ENCODE data around the gene STRN4. TPM values are rescaled to one million over a fixed set of nuclear protein-coding genes. Genes with fewer than 3 reads are reported as not detected.
"Not testable (repeated sequence)": the region's sequence is repeated elsewhere in the genome, so short reads cannot be mapped to it uniquely, and the experiment has no call there.

Gene STRN4
- polyA plus RNA-seq, 5 donors = 62.2 to 105 (median 80.3) TPM

DNA sequence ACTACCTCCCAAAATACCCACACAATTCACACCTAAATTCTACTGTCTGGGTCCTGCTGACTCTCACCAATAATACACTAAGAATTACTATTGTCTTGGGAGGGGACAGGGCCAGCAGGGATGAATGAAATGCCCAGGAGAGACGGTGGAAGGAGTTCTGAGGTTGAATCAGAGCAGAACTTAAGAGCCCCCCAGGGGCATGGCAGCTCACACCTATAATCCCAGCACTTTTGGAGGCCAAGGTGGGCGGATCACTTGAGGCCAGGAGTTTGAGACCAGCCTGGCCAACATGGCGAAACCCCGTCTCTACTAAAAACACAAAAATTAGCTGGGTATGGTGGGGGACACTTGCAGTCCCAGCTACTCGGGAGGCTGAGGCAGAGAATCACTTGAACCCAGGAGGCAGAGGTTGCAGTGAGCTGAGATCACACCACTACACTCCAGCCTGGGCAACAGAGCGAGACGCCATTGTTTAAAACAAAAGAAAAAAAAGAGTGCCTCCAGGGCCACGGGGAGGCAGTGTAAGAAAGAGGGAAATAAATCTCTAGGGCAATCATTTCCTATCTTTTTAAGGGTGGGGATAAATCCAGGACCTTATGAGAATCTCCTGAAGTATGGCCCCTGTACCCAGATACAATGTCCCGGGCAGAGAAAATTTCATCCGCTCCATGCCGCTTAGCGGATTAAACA is 31.9 kb upstream of the STRN4 start:
- not testable (repeated sequence) for DNase-seq

DNA sequence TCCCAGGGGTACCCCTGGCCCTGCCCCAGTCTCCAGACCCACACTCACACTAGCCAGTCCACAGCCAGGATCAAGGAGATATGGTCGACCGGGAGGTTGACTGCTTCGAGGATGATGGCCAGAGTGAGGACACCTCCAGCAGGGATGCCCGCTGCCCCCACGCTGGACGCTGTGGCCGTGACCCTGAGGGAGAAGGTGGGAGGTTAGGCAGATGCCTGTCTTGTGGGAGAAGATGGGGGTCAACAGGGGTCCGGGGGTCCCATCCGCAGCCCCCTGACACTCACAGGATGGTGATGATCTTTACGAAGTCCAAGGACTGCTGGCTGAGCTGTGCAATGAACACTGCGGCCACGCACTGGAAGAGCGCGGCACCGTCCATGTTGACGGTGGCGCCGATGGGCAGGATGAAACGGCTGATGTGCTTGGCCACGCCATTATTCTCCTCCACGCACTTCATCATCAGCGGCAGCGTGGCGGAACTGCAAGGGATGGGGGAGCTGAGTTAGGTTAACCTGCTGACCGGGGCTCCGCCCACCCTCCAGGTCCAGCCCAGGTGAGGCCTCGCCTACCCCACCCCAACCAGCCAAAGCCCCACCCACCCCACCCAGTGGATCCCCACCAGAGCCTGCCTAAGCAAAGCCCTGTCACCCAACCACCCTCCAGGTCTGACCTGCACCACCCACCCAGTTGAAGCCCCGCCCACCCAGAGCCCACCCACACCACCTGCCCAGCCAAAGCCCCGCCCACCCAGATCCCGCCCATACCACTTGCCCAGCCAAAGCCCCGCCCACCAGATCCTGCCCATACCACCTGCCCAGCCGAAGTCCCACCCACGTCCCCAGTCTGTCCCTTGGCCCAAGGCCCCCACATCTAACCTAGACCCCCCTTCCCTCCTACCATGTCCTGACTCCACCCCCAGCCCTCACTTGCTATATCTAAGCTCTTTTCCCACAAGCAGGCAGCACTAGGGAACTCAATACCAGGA is 31.0 kb upstream of the STRN4 start:
- DNase-seq = no peak

DNA sequence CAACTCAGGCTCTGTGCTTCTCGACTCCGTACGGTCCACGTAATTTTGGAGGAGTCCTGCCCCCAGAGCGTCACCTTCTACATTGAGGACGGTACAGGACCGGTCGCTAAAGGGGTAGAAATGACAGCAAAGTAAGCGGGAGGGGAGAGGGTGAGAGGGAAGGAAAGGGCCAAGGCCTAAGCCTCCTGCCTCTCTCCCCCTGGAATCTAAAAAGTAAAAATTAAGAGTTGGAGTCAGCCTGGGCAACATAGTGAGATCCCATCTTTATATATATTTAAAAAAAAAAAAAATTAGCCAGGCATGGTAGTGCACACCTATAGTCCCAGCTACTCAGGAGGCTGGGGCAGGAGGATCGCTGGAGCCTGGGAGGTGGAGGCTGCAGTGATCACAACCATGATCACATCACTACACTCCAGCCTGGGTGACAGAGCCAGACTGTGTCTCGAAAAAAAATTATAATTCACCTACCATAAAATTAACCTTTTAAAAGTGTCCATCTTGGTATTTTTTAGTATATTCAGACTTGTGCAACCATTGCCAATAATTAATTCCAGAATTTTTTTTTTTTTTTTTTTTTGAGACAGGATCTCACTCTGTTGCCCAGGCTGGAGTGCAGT is 29.5 kb upstream of the STRN4 start:
- no peak for DNase-seq

DNA sequence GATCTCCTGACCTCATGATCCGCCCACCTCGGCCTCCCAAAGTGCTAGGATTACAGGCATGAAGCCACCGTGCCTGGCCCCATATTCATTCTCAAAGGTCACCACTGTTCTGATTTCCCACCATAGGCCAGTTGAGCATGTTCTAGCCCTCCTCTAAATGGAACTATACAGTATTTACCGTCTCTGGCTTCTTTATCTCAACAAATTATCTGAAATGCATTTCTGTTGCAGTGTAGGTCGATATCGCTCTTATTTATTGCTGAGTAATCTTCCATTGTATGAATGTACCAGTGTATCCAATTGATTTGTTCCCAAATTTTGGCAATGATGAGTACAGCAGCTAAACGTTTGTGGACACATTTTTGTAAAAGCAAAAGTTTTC is 26.8 kb upstream of the STRN4 start:
- DNase-seq = no peak

DNA sequence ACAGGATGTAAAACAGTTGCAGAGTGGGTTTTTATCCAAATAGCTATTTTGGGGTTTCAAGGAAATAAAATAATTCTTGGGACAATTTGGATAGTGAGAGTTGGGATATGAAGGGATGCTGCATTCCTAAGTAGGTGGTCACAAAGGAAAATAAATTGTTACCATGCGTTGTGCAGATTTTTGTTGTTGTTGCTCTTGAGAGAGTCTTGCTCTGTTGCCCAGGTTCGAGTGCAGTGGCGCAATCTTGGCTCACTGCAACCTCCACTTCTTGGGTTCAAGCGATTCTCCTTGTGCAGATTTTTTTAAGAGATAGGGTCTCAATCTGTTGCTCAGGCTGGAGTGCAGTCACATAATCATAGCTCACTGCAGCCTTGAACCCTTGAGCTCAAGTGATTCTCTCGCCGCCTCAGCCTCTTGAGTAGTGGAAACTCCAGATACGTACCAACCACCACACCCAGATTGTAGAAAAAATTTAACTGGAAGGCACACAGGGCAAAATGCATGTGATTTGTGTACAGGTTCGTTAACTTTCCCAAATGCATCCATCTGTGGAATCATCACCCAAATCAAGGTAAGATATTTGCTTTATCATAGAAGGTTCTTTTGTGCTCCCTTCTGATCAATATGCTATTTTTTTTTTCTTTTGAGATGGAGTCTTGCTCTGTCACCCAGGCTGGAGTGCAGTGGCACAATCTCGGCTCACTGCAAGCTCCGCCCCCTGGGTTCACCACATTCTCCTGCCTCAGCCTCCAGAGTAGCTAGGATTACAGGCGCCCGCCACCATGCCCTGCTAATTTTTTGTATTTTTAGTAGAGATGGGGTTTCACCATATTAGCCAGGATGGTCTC is 26.1 kb upstream of the STRN4 start:
- no peak for DNase-seq

DNA sequence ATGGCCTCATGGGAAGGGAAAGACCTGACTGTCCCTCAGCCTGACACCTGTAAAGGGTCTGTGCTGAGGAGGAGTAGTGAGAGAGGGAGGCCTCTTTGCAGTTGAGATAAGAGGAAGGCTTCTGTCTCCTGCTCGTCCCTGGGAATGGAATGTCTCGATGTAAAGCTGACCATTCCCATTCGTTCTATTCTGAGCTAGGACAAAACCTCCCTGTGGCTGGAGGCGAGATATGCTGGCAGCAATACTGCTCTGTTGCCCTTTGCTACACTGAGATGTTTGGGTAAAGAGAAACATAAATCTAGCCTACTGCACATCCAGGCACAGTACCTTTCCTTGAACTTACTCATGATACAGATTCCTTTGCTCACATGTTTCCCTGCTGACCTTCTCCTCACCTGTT is 22.5 kb upstream of the STRN4 start:
- not testable (repeated sequence) for DNase-seq

DNA sequence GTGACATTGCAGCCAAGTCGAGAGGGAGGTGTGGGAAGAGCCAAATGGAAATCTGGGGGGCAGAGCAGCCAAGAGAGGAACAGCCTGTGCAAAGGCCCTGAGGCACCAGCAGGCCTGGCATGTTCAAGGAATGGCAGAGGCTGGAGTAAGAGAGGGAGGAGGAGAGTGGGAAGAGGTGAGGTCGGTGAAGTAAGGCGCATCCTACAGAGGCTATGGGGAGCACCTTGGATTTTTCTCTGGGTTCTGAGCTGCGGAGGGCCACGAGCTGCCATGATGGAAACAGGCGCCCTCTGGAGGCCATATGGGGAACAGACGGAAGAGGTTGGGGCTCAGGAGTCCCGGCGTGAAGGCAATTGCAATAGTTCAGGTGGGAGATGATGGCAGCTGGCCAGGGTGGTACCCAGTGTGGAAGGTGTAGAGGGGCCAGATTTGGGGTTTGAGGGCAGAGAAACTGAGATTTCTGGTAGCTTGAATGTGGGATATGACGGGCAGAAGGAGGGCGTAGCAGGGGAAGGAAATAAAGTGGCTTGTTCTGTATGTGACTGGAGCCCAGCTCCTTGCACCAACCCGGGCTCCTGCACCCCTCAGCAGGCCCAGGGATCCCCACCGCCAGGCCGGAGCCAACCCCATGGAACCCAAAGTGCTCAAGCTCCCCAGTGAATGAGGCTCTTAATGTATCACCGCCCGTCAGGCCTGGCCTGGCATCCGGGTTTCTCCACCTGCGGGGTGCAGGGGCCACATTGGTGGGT is 20.5 kb upstream of the STRN4 start:
- no peak for DNase-seq

DNA sequence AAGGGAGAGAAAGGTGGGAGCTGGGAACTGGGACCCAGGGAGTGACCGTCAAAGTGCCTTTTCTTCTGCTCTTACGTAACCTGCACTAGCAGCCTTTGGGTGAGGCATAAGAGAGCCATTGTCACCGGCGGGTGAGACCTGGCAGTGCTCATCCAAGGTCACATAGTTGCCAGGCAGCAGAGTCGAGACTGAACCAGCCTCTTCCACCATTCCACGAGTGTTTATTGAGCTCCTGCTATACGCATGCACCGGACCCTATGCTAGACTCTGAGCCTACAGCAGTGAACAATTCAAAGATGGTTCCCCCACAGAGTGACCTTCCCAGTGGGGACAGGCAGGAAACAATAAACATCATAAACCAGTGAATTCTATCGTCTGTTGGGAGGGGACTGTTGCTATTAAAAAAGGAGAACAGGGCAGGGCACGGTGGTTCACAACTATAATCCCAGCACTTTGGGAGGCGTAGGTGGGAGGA is 18.6 kb upstream of the STRN4 start:
- no peak for DNase-seq

DNA sequence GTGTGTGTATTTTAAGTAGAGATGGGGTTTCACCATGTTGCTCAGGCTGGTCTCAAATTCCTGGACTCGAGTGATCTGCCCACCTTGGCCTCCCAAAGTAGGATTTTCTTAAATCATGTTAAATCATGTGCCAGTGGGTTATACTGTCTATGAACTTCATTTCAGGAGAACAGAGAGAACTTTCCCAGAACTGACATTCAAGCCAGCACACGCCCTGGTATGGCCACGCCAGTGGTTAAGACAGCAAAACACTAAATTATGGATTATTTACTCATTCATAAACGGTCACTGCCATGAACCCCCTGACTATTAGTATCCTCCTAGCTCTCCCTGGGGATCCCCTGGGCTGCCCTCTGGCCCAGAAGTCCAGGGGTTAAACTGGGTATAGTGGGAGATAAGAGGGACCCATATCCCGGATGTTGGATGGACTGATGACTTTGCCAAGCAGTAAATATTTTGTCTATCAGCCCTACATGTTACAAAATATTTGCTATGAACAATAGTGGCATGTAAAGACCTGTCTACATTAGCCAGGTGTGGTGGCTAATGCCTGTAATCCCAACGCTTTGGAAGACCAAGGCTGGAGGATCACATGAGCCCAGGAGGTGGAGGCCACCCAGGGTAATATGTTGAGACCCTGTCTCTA is 16.1 kb upstream of the STRN4 start:
- no peak for DNase-seq

DNA sequence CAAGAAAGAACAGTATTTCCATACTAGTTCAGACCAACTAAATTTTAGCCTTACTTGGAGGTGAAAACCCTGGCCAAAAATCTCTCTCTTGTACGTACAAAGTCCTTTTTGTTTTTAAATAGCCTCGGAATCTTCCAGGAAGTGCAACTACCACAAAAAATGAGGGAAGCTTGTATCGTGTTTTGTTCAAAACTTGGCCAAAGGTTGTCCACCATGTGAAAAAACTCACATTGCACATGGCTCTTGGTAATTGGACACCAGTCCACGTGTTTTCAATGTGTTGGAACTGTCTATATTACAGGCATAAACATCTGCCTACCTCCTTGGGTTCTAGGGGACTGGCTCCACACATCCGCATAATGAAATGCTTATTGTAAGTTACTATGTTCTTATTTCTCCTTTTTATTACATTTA is 15.2 kb upstream of the STRN4 start:
- no peak for DNase-seq

DNA sequence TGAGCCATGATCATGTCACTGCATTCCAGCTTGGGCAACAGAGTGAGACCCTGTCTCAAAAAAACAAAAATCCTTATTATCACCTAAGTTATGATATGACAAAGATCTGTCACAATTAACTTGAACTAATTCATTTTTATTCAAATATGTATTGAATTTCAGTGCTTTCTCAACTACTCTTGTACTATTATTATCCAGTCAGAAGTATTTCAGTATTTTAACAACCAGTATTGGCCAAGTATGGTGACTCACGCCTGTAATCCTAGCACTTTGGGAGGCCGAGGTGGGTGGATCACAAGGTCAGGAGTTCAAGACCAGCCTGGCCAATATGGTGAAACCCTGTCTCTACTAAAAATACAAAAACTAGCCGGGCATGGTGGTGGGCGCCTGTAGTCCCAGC is 14.6 kb upstream of the STRN4 start:
- DNase-seq = not testable (repeated sequence)

DNA sequence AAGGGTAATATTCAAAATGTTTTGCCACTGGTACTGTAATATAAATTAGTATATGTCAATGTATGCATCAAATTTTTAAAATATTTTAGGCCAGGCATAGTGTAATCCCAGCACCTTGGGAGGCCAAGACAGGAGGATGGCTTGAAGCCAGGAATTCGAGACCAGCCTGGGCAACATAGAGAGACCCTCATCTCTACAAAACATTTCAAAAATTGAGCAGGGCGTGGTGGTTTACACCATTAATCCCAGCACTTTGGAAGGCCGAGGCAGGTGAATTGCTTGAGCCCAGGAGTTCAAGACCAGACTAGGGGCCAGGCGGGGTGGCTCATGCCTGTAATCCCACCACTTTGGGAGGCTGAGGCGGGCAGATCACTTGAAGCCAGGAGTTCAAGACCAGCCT is 14.1 kb upstream of the STRN4 start:
- DNase-seq = no peak

DNA sequence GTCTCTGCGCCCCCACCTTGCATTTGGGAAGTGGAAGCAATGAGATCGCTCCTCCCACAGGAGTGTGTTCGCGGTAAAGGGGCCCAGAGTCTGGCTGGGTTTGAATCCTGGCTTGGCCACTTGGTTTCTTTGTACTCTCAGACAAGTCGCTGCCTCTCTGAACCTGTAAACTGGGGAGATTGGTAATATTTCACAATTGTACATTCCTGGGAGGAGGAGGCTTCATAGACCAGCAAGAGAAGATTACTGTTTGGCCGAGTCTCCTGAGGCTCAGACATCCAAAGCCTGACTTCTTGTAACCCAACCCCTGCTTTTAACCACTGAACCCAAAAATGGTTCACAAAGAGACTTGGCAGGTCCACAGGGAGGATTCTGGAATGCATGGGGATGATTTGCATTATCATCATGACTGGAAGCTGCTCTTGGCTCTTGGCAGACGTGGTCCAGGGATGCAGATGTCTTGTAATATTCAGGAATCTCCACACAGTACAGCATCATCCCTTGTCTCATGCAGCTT is 13.6 kb upstream of the STRN4 start:
- no peak for DNase-seq

DNA sequence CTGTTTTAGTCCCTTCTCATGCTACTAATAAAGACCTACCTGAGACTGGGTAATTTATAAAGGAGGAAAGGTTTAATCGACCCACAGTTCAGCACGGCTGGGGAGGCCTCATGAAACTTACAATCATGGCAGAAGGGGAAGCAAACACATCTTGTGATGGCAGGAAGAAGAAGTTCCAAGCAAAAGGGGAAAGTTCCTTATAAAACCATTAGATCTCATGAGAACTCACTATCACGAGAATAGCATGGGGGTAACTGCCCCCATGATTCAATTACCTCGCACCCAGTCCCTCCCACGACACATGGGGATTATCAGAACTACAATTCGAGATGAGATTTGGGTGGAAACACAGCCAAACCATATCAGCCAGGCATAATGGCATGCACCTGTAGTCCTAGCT is 13.0 kb upstream of the STRN4 start:
- DNase-seq = no peak

DNA sequence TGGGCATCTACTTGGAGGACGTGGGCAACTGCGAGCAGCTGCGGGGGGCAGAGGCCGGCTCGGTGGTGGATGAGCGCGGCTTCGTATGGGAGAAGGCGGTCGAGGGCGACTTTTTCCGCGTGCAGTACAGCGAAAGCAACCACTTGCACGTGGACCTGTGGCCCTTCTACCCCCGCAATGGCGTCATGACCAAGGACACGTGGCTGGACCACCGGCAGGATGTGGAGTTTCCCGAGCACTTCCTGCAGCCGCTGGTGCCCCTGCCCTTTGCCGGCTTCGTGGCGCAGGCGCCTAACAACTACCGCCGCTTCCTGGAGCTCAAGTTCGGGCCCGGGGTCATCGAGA is 10.3 kb upstream of the STRN4 start:
- no peak for DNase-seq

DNA sequence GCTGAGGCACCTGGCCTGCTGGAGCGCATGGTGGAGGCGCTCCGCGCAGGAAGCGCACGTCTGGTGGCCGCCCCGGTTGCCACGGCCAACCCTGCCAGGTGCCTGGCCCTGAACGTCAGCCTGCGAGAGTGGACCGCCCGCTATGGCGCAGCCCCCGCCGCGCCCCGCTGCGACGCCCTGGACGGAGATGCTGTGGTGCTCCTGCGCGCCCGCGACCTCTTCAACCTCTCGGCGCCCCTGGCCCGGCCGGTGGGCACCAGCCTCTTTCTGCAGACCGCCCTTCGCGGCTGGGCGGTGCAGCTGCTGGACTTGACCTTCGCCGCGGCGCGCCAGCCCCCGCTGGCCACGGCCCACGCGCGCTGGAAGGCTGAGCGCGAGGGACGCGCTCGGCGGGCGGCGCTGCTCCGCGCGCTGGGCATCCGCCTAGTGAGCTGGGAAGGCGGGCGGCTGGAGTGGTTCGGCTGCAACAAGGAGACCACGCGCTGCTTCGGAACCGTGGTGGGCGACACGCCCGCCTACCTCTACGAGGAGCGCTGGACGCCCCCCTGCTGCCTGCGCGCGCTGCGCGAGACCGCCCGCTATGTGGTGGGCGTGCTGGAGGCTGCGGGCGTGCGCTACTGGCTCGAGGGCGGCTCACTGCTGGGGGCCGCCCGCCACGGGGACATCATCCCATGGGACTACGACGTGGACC is 9.7 kb upstream of the STRN4 start:
- DNase-seq = no peak

DNA sequence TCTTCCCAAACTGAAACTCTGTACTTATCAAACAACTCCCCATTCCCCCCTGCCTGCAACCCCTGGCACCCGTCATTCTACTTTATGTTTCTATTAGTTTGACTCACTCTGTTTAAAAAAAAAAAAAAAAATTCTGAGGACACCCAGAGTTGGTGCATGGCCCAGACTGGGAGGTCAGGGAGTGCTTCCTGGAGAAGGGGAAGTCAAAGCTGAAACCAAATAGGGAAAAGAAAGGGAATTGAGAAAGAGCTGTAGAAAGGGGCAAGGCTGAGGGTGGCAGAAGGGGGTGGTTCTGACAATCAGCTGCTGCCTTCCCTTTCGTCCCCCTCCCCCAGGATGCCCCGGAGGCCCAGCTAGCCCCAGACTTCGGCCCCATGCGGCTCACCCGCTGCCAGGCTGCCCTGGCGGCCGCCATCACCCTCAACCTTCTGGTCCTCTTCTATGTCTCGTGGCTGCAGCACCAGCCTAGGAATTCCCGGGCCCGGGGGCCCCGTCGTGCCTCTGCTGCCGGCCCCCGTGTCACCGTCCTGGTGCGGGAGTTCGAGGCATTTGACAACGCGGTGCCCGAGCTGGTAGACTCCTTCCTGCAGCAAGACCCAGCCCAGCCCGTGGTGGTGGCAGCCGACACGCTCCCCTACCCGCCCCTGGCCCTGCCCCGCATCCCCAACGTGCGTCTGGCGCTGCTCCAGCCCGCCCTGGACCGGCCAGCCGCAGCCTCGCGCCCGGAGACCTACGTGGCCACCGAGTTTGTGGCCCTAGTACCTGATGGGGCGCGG is 9.0 kb upstream of the STRN4 start:
- no peak for DNase-seq

DNA sequence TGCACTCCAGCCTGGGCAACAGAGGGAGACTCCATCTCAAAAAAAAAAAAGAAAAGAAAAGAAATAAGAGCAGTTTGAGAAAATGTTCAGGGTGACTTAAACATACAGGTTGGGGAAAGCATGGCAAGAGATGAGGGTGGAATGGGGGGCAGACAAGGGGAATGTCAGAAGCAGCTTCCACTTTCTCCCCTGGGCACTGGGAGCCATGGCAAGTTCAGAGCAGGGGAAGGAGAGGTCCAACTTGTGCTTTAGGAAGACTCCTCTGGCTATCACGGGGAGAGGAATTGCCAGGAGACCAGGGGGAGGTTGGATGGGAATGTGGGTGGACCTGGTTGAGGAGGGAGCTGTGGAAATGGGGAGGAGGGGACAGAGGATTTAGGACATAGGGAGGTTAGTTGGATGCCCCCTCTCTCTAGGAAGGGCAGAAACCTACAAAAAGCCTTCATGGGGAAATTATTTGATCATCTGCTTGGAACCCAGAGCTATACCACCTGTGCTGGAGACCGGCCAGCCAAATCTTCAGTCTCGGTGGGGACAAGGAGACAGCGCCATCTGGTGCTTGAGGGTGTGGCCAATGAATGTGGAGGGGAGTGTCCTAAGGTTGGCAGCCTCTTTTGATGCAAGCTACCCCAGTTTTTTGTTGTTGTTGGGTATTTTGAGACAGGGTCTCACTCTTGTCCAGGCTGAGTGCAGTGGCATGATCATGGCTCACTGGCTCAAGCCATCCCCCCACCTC is 7.3 kb upstream of the STRN4 start:
- DNase-seq = no peak

All from right lung (tissue), 5 donors.